VCaP (cell line): ENCODE measurements around the gene PHACTR3.

Experiments used
- H3K27ac ChIP-seq: fragments of 450-650 bp; 2 replicates; pipeline ENCODE4 v1.5.1; 2017
- TF ChIP-seq, protein P1 (sequence below): fragments of 450-650 bp; conservative IDR thresholded peaks from 2 replicates; pipeline ENCODE4 v1.5.1; 2017; ENCODE audit warnings: mild to moderate bottlenecking, moderate library complexity

The PHACTR3 gene

DNA sequence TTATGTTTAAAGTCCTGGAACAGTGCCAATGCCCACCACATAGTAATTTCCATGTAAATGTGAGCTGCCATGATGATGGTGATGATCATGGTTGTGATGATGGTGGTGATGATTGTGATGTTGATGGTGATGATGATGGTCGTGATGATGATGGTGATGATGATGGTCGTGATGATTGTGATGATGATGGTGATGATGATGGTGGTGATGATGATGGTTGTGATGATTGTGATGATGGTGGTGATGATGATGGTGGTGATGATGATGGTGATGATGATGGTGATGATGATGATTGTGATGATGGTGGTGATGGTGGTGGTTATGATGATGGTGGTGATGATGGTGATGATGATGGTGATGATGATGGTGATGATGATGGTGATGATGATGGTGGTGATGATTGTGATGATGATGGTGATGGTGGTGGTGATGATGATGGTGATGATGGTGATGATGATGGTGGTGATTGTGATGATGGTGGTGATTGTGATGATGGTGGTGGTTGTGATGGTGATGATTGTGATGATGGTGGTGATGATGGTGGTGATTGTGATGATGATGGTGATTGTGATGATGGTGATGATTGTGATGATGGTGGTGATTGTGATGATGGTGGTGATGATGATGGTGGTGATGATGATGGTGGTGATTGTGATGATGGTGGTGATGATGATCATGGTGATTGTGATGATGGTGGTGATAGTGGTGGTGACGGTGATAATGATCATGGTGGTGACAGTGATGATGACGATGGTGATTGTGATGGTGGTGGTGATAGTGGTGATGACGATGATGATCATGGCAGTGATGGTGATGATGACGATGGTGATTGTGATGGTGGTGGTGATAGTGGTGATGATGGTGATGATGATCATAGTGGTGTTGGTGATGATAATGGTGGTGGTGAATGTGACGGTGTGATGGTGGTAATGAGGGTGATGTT lies 82.3 kb downstream of the PHACTR3 start:
- no peak overlapping the region for H3K27ac ChIP-seq
- TF ChIP-seq, protein P1, sequence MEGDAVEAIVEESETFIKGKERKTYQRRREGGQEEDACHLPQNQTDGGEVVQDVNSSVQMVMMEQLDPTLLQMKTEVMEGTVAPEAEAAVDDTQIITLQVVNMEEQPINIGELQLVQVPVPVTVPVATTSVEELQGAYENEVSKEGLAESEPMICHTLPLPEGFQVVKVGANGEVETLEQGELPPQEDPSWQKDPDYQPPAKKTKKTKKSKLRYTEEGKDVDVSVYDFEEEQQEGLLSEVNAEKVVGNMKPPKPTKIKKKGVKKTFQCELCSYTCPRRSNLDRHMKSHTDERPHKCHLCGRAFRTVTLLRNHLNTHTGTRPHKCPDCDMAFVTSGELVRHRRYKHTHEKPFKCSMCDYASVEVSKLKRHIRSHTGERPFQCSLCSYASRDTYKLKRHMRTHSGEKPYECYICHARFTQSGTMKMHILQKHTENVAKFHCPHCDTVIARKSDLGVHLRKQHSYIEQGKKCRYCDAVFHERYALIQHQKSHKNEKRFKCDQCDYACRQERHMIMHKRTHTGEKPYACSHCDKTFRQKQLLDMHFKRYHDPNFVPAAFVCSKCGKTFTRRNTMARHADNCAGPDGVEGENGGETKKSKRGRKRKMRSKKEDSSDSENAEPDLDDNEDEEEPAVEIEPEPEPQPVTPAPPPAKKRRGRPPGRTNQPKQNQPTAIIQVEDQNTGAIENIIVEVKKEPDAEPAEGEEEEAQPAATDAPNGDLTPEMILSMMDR, result no peak

DNA sequence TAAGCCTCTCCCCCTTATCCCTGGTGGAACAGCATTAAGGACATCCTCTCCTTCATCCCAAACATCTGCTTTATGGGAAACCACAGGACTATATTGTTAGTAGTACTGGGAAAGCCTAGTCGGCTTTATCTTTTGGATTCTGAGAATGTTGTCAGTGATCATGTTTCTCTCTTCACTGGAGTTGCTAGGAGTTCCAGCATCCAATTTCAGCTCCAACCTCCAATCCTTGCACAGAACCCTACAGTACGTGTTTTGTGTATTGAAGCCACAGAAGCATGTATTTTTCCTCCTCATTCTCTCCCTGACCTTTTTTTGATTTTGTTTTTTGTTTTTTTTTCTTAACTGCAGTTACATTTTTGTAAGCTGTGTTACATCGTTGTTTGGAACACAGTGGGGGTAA lies 84.0 kb downstream of the PHACTR3 start:
- TF ChIP-seq, protein P1, result no peak
- no peak overlapping the region for H3K27ac ChIP-seq

DNA sequence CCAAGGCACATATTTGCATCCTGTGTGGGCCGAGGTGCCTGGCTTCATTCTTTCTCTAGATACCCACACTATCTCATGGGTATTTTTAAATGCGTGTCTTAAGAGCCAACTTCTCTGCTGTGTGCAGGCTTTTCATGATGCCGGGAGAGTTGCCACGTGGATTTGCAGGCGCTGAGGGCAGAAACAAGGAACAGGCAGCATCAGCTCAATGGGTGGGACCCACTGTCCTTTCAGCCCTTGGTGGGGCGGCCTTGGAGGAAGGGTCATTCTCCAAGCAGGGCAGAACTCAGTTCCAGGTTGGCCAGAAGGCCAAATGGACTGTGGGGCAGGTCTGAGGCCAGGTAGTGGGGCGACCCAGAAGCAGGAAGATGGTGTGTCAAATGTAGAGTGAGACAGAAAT lies 84.7 kb downstream of the PHACTR3 start:
- H3K27ac ChIP-seq, result no peak overlapping the region
- TF ChIP-seq, protein P1, result no peak

DNA sequence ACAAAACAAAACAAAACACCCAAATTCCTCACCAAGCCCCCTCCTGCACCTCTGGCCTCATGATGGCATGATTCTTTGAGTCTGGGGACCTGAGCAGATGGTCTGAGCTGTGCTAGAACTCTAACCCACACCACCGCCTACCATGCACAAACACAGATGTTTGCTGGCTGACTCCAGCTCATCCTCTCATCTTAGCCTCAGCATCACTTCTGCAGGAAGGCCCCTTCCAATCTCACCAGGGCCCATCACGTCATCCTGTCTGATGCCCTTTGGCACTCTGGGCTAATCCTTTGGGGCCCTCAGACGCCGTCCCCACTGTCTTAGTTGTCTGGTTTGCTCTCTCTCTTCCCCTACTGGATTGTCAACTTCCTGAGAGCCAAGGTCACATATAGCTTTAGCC lies 85.8 kb downstream of the PHACTR3 start:
- no peak overlapping the region for H3K27ac ChIP-seq
- TF ChIP-seq, protein P1, result no peak

DNA sequence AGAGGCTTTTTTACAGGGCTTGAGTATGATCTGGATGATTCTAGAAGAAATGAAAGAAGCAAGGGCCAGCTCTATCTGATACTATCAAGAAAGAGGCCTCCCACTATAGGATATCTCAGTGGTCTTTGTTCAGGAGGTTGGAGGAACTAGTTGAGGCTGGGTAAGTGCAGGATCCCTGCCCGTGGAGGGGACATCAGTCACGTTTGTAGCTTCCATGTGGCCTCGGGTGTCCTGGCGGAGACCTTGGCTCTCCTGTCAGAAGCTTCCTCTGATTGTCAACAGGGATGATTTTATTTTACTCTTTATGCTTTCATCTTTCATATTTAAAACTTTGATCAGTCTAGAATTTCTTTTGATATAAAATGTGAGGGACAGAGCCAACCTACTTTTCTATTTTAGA lies 86.6 kb downstream of the PHACTR3 start:
- TF ChIP-seq, protein P1, result no peak
- H3K27ac ChIP-seq, result no peak overlapping the region

DNA sequence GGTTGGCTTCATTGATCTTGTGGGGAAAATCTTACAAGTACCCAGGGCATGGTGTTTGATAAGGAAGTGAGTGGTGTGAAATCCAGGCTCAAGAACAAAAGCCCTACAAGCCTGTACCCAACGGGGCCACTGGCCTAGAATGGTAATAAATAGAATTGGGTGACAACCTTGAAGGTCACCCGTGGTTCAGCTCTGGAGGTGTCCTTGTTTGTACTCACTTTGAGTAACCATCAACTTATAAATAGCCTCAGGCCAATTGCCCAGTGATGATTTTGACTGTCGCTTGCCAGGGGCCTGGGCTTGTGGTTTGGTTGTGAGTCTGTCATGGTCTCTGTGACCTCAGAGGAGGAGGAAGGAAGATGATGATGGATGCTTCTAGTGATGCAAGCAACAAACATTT lies 87.8 kb downstream of the PHACTR3 start:
- no peak overlapping the region for H3K27ac ChIP-seq
- TF ChIP-seq, protein P1, result no peak

DNA sequence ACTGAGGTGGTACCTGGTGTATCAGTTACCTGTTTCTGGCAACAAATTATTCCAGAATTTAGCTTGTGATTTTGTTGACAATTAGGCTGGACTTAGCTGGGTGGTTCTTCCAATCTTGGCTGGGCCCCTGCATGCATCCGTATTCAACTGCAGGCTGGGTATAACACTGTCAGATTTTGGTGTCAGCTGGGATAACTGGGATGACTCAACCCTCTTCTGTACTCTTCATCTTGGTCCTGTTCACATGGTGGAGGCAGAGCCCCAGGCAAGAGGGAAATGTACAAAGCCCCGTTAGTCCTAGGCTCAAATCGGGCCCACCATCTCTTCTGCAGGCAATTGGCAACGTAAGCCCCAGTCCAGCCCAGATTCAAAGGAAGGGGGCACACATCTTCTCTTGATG lies 89.2 kb downstream of the PHACTR3 start:
- no peak overlapping the region for H3K27ac ChIP-seq
- TF ChIP-seq, protein P1, result no peak
